ENCODE results near the gene GATA2. TPM values are rescaled to one million over a fixed set of nuclear protein-coding genes. Genes with fewer than 3 reads are reported as not detected.

GATA2 gene
- total RNA-seq, 1 donor from 2014 or later, result 3.3 TPM

- no peak for DNase-seq
Observed at GRCh38 chr3:128473180-128473519, 19.9 kb downstream of the GATA2 start.

- DNase-seq, result no peak
Observed at GRCh38 chr3:128472449-128473179, 20.4 kb downstream of the GATA2 start.

DNA sequence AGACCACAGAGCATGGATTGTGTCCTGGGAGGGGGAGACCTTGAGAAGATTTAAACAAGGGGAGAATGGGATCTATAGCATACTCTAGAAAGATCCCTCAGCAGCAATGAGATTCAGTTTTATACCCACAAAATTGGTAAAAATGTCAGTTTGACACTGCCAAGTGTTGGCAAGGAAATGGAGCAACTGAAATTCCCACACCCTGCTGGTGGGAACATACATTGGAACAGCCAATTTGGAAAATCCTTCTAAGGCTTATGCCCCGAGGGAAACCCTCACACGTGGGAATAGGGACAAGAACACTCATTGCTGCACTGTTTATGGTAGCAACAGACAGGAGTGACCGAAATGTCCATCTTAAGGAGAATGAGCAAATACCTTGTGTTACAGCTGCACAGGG, 21.3 kb downstream of the GATA2 start:
- no peak for DNase-seq

- no peak for DNase-seq
Observed at GRCh38 chr3:128471110-128471509, 21.9 kb downstream of the GATA2 start.

- DNase-seq, result no peak
Observed at GRCh38 chr3:128470134-128470899, 22.7 kb downstream of the GATA2 start.

DNA sequence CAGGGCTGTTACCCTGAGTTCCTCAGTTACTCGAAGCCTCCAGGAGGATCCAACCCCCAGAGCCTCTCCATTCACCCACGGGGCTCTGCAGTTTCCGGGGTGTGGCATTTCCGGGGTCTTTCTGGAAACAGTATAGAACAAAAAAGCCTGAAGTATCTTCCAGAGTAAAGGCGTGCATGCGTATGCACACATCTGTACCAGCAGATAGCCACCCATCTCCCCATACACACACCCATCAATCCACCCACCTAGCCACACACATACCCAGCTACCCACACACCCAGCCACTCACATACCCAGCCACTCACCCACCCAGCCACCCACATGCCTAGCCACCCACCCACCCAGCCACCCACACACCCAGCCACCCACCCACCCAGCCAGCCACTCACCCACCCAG, 23.4 kb downstream of the GATA2 start:
- DNase-seq, result no peak

GRCh38 chr3:128468791-128469527, 24.0 kb downstream of the GATA2 start:
- no peak for DNase-seq

GRCh38 chr3:128468285-128468790, 24.7 kb downstream of the GATA2 start:
- no peak for DNase-seq

DNA sequence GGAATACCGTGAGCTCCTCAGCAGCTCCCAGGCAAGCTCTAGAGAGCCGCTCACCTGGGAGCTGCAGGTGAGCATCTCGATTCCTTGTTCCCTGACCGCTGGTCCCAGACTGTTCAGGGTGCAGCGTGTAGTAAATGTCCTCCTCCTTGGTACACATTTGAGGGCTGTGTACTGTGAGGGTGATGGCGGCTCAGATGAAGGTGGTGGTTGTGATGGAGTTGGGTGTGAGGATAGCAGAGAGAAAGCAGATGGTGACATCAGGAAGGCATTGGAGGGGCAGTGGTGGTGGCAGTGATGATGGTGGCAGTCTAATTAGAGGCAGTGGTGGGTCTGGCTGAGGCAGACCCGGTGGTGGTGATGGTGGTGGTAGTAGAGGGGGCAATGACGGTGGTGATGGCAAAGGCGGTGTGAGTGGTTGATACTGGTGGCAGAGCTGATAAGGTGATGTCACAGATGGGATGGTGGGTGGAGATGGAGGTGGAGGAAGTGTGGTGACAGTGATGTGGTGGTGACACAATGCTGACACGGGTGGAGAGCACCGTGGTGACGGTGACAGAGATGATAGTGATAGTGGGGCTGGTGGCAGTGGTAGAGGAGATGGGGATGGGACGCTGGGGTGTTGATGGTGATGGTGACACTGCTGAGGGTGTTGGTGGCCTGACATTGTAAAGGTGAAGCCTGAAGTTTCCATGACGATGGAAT, 26.0 kb downstream of the GATA2 start, which contains the start of gene DNAJB8:
Gene DNAJB8 (minus strand): TSS at position 51 of the 702 bp plus-strand sequence. CDS start 3,645 bp downstream, outside the sequence.
- no peak for DNase-seq

GRCh38 chr3:128464702-128465101, 28.3 kb downstream of the GATA2 start:
- no peak for DNase-seq

- no peak for DNase-seq
Observed at GRCh38 chr3:128464188-128464587, 28.8 kb downstream of the GATA2 start.

- DNase-seq, result no peak
Observed at GRCh38 chr3:128463771-128464170, 29.2 kb downstream of the GATA2 start.

- DNase-seq, result no peak
Observed at GRCh38 chr3:128463354-128463753, 29.6 kb downstream of the GATA2 start.

- DNase-seq, result no peak
Observed at GRCh38 chr3:128462931-128463330, 30.1 kb downstream of the GATA2 start.

DNA sequence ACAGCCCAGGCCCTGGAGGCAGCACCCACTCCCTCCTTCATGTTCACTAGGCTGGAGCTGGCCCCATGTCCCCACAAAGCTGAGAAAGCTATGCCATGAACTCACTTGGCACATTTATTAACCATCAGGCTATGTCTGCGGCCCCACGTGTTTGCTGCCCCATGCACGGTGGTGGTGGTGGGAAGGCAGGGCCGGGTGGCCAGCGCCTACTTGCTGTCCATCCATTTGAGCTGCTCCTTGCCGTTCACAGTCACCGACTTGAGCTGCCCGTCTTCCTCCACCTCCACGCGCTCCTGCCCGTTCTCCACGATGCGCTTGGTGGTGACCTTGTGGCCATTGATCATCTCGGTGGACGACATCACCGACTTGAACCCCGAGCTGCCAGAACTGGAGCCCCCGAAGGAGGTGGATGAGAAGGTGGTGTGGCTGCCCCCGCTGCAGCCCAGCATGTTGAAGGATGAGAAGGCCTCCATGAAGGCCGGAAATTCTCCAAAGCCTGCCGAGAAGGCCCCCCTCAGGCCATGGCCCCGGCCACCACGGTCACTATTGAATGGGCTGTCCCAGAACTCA, 30.6 kb downstream of the GATA2 start:
- DNase-seq, result no peak

- no peak for DNase-seq
Observed at GRCh38 chr3:128461731-128462130, 31.3 kb downstream of the GATA2 start.

- no peak for DNase-seq
Observed at GRCh38 chr3:128459461-128459820, 33.6 kb downstream of the GATA2 start.

GRCh38 chr3:128458746-128459460, 34.1 kb downstream of the GATA2 start:
- DNase-seq, result no peak

DNA sequence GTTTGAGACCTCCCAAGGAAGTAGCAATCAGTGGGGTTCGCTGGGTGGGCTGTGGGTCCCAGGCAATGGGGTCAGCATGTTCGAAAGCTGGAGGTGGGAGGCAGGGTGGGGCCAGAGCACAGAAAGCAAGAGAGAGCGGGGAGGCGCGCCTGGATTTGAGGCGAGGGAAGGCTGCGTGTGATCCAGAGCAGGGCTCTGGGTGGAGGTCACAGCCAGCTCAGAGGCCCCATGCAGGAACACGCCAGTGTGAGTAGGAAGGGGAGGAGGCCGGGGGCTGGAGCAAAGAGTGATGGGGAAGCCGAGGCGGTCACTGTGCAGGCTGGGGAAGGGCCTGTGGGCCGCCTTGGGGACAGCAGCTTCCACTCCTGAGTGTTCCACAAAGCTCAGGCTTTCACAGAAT, 35.1 kb downstream of the GATA2 start:
- no peak for DNase-seq

DNA sequence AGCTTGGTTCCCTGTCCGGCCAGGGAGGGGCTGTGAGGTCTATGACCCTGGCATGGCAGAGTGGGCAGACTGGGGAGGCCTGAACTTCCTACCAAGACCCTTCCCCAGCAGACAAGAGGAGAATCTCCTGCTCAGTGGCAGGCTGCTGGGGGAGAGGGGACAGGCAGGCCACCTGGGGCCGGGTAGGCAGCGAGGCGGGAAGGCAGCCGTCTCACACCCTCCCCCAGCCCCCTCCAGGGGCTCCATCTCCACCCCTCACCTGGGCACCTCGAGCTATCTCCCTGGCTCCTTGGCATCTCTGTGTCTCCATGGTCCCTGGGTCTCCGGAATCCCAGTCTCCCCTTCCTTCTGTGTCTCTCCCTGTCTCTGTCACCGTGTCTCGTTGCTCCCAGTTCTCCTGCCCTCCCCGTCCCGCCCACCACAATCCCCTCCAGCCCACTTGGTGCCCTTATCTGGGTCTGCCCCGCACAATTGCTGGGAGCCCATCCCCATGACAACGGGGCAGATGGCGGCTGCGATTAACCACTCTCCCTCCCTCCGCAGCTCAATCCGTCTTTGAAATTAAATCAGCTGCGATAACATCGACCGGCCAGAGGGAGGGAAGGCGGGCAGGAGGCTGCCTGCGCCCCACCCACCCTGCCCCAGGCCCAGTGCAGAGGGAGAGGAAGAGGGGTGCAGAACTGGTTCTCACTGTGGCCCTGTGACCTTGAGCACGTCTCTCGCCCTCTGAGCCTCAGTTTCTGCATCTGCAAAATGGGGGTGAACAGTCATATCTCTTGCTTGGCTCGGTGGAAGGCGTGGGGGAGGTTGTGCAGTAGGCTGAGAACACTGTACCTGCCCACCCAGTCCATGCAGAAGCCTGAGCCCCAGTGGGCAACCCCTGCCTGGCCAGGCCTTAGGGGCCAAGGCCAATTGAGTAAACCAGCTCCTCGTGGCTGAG, 36.0 kb downstream of the GATA2 start:
- DNase-seq, result no peak

All from skin of body (tissue), 2 donors.